IMR-90 (cell line): ENCODE measurements around the gene SIK2. TPM values are rescaled to one million over a fixed set of nuclear protein-coding genes. Genes with fewer than 3 reads are reported as not detected.

ENCODE experiments used
- ATAC-seq: fragments of 200-7000 bp; cut with Tn5 transposase; 2 replicates; pipeline ENCODE4 v1.9.1; 2020; ENCODE audit warnings: low read depth, mild to moderate bottlenecking, moderate library complexity
- BruUV-seq: library from RNA; stranded (reverse); fragments of 400-500 nt; replicated peaks from 2 replicates; lab custom pipeline; 2021; lab: Mats Ljungman, UMichigan
- CTCF ChIA-PET: fragments of 300-600 bp; formaldehyde crosslinking; extraction: SDS; loops from one replicate; lab custom pipeline; 2021; ENCODE audit warnings: antibody characterized with exemption; lab: Yijun Ruan, JAX
- POLR2A ChIA-PET: fragments of 300-600 bp; sonication (Branson Sonifier 250); formaldehyde crosslinking; loops from one replicate; lab custom pipeline; 2022; ENCODE audit warnings: antibody characterized with exemption; ENCODE audit not compliant: unreplicated experiment; lab: Charles Lee
- DNase-seq: peaks from one replicate; pipeline ENCODE4 v3.0.0; 2013
- H2AFZ ChIP-seq: replicated peaks from 2 replicates; pipeline ENCODE3; 2013; ENCODE audit warnings: low read length, mild to moderate bottlenecking; ENCODE audit not compliant: poor library complexity
- H2AK5ac ChIP-seq: 2 replicates; pipeline ENCODE4 v1.6.1; 2013; ENCODE audit warnings: low read depth, low read length, inconsistent platforms
- H2AK9ac ChIP-seq: replicated peaks from 2 replicates; pipeline ENCODE3; 2013; ENCODE audit warnings: mild to moderate bottlenecking, low read depth, low read length, moderate library complexity; ENCODE audit not compliant: poor library complexity
- H2BK120ac ChIP-seq: 2 replicates; pipeline ENCODE4 v1.6.1; 2013; ENCODE audit warnings: low read depth, low read length, inconsistent platforms
- H2BK15ac ChIP-seq: 3 replicates; pipeline ENCODE4 v1.6.1; 2013; ENCODE audit warnings: low read depth, low read length, inconsistent platforms
- H2BK20ac ChIP-seq: 2 replicates; pipeline ENCODE4 v1.6.1; 2013; ENCODE audit warnings: low read depth, mild to moderate bottlenecking, inconsistent platforms, low read length, moderate library complexity
- H2BK5ac ChIP-seq: 2 replicates; pipeline ENCODE4 v1.6.1; 2013; ENCODE audit warnings: mild to moderate bottlenecking, low read depth, low read length, inconsistent platforms; ENCODE audit not compliant: poor library complexity, severe bottlenecking
- H3K14ac ChIP-seq: replicated peaks from 2 replicates; pipeline ENCODE4 v1.6.1; 2013; ENCODE audit warnings: low read depth, low read length, inconsistent platforms
- H3K18ac ChIP-seq: 2 replicates; pipeline ENCODE4 v1.6.1; 2013; ENCODE audit warnings: low read depth, low read length, control low read depth
- H3K23ac ChIP-seq: 2 replicates; pipeline ENCODE4 v1.6.1; 2013; ENCODE audit warnings: low read depth, low read length, inconsistent platforms
- H3K27ac ChIP-seq: 2 replicates; pipeline ENCODE4 v1.5.1; 2013; ENCODE audit warnings: mild to moderate bottlenecking, control low read depth, low read length; ENCODE audit not compliant: insufficient read depth
- H3K27me3 ChIP-seq: 2 replicates; pipeline ENCODE4 v1.6.1; 2013; ENCODE audit warnings: low read length; ENCODE audit not compliant: control insufficient read depth, insufficient read depth
- H3K36me3 ChIP-seq: 2 replicates; pipeline ENCODE4 v1.6.1; 2013; ENCODE audit warnings: low read length, mixed read lengths; ENCODE audit not compliant: control insufficient read depth, insufficient read depth
- H3K4ac ChIP-seq: 2 replicates; pipeline ENCODE4 v1.6.1; 2013; ENCODE audit warnings: low read depth, low read length, inconsistent platforms
- H3K4me1 ChIP-seq: 2 replicates; pipeline ENCODE4 v1.6.1; 2013; ENCODE audit warnings: low read length, mixed read lengths; ENCODE audit not compliant: control insufficient read depth, insufficient read depth
- H3K4me2 ChIP-seq: 2 replicates; pipeline ENCODE4 v1.6.1; 2013; ENCODE audit warnings: low read depth, mild to moderate bottlenecking, control low read depth, low read length, moderate library complexity
- H3K4me3 ChIP-seq: 2 replicates; pipeline ENCODE4 v1.5.1; 2013; ENCODE audit warnings: low read depth, mild to moderate bottlenecking, control low read depth, low read length, moderate library complexity; ENCODE audit not compliant: insufficient read depth
- H3K56ac ChIP-seq: 2 replicates; pipeline ENCODE4 v1.6.1; 2013; ENCODE audit warnings: low read length, inconsistent platforms; ENCODE audit not compliant: insufficient read depth; ENCODE audit errors: extremely low read depth
- H3K79me1 ChIP-seq, 2 experiments: 2 replicates each; pipeline ENCODE4 v1.6.1; 2013; ENCODE audit warnings: low read length in 2 of 2, inconsistent platforms in 1 of 2, low read depth in 1 of 2
- H3K9ac ChIP-seq: 2 replicates; pipeline ENCODE4 v1.6.1; 2013; ENCODE audit warnings: low read depth, low read length, control low read depth
- H3K9me1 ChIP-seq: 2 replicates; pipeline ENCODE4 v1.6.1; 2013; ENCODE audit warnings: low read length, inconsistent platforms; ENCODE audit not compliant: insufficient read depth
- H3K9me3 ChIP-seq: 2 replicates; pipeline ENCODE4 v1.6.1; 2013; ENCODE audit warnings: low read length; ENCODE audit not compliant: control insufficient read depth, insufficient read depth
- H4K20me1 ChIP-seq: 2 replicates; pipeline ENCODE4 v1.6.1; 2013; ENCODE audit warnings: low read length, inconsistent platforms; ENCODE audit not compliant: insufficient read depth
- H4K5ac ChIP-seq: 2 replicates; pipeline ENCODE4 v1.6.1; 2013; ENCODE audit warnings: mild to moderate bottlenecking, low read depth, low read length, control low read depth
- H4K8ac ChIP-seq, 2 experiments: 2 replicates each; pipeline ENCODE4 v1.6.1; 2013; ENCODE audit warnings: low read depth in 2 of 2, low read length in 2 of 2, control low read depth in 1 of 2, inconsistent platforms in 1 of 2
- H4K91ac ChIP-seq: 2 replicates; pipeline ENCODE4 v1.6.1; 2013; ENCODE audit warnings: low read depth, low read length, inconsistent platforms; ENCODE audit not compliant: insufficient read depth
- RAD21 ChIP-seq: IDR thresholded peaks from 2 replicates; pipeline ENCODE4 v1.6.1; 2012; ENCODE audit warnings: low read length, improper control_type of control experiment
- RCOR1 ChIP-seq: IDR thresholded peaks from 2 replicates; pipeline ENCODE4 v1.6.1; 2012; ENCODE audit warnings: mild to moderate bottlenecking, low read length, improper control_type of control experiment; ENCODE audit not compliant: insufficient replicate concordance
- RFX5 ChIP-seq: IDR thresholded peaks from 2 replicates; pipeline ENCODE4 v1.8.0; 2012; ENCODE audit warnings: low read depth, mild to moderate bottlenecking, low read length, moderate library complexity
- WGBS, 2 experiments: methylation state at CpG; one replicate each; pipeline versions ENCODE4 v1.1.5 to v1.1.7; 2013; ENCODE audit warnings: missing lambda C conversion rate in 2 of 2; ENCODE audit not compliant: insufficient read length in 1 of 2; ENCODE audit errors: extremely low coverage in 2 of 2; 5-methylcytosine and 5-hydroxymethylcytosine counted together
- dilution Hi-C: fragments of 300-500 bp; cut with HindIII; formaldehyde crosslinking; loops from one replicate; pipeline ENCODE4 v1.14.3; 2018; ENCODE audit warnings: low sequenced_read_pairs; ENCODE audit not compliant: unreplicated experiment
- in situ Hi-C: fragments of 300-500 bp; cut with MboI; formaldehyde crosslinking; loops from 3 replicates; pipeline ENCODE4 v1.14.3; 2019; ENCODE audit warnings: low sequenced_read_pairs, inconsistent platforms, mixed read lengths
- intact Hi-C: fragments of 100-400 bp; cut with micrococcal nuclease; formaldehyde crosslinking; loops from 2 replicates; pipeline ENCODE4 v1.10.0; 2022
- polyA plus RNA-seq, 3 experiments: library from polyadenylated mRNA; depleted of rRNA; stranded (reverse); fragments of >200 nt; gene quantifications; 2 replicates each; pipeline ENCODE4 v1.2.3, GENCODE V29; 2012; ENCODE audit warnings: low replicate concordance in 1 of 3
- total RNA-seq: library from RNA; depleted of rRNA; stranded (reverse); fragments of >200 nt; gene quantifications from 2 replicates; pipeline ENCODE4 v1.2.3, GENCODE V29; 2012; rRNA removed
- TF ChIP-seq, protein P1 (sequence below): fragments of 150-350 bp; IDR thresholded peaks from 2 replicates; pipeline ENCODE4 v1.6.1; 2016; ENCODE audit warnings: low read depth, mild to moderate bottlenecking, low read length, moderate library complexity, borderline replicate concordance

SIK2 gene
- total and polyA plus RNA-seq, 2 of the 4 experiments (the other 2 are of a cell fraction) = 7.9 to 10.4 TPM

DNA sequence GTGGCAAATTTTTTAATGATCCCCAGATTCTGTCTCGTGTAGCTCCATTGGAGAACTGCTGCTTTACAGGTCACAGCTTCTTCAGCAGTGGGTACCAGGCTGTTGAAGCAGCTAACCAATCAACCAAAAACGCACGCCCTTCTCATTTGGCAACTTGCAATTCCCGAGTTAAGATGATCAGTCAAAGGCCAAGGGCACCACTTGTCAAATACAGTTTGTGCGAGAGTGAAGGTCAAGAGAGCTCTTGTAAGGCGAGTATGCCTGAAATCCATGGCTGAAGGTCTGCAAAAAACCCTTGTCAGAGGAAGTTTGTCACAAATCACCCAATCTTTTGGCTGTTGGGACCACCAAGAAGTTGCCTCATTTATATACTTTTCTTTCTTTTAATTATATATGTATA, 176.9 kb downstream of the SIK2 start:
- no TSS peak for BruUV-seq
- dilution Hi-C loops = no loop called here

More for the DNA sequence above, 176.9 kb downstream of the SIK2 start:
- Histone ChIP-seq H4K5ac (no peak overlapping the region), H3K9me1 (peaks cover 3% of the 10 kb centered on the region; the same call in 1 of the 2 replicates), H4K8ac (no peak overlapping the region; a peak in 1 of 4 replicates), H2BK15ac (no peak overlapping the region), H3K23ac (no peak overlapping the region), H4K20me1 (no peaks in the 10 kb centered on the region), H2AK9ac (no peak overlapping the region), H3K4me1 (peaks cover 4% of the 10 kb centered on the region), H3K14ac (0 out of 2 replicates have a peak overlapping the region, but pooled peaks have one; percentile 36), H2AK5ac (no peak overlapping the region), H3K18ac (no peak overlapping the region), H2BK5ac (no peak overlapping the region), H3K4ac (no peak overlapping the region), H4K91ac (no peak overlapping the region), H2BK120ac (no peak overlapping the region), H3K27me3 (no peaks in the 10 kb centered on the region), H2BK20ac (no peak overlapping the region), H3K9ac (no peak overlapping the region), H3K4me3 (no peak overlapping the region), H3K9me3 (no peaks in the 10 kb centered on the region), H2AFZ (no peak overlapping the region), H3K4me2 (no peak overlapping the region), H3K27ac (no peak overlapping the region), H3K36me3 (no peaks in the 10 kb centered on the region), H3K56ac (no peak overlapping the region), H3K79me1 (no peaks in the 10 kb centered on the region)
- ATAC-seq (no peak), DNase-seq (no peak)
- intact Hi-C loops (loop anchor here (5.0 kb wide), 2 partner anchors 82 to 327 kb away; no protein-coding TSS in a partner anchor), in situ Hi-C loops (loop anchor here (5.0 to 10.0 kb wide), 3 partner anchors 177 to 494 kb away; partner anchors contain the start of gene SIK2)
- TF ChIP-seq RCOR1 = no peak
- TF ChIP-seq RAD21 = no peak
- TF ChIP-seq, protein P1, sequence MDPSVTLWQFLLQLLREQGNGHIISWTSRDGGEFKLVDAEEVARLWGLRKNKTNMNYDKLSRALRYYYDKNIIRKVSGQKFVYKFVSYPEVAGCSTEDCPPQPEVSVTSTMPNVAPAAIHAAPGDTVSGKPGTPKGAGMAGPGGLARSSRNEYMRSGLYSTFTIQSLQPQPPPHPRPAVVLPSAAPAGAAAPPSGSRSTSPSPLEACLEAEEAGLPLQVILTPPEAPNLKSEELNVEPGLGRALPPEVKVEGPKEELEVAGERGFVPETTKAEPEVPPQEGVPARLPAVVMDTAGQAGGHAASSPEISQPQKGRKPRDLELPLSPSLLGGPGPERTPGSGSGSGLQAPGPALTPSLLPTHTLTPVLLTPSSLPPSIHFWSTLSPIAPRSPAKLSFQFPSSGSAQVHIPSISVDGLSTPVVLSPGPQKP = no peak
- no peak for TF ChIP-seq RFX5
- POLR2A ChIA-PET = no interaction called here
- WGBS, 2 experiments = 95% methylated on average over 3 of the region's 6 CpGs; no CpG with 5 or more reads in 1 of the 2 experiments
- CTCF ChIA-PET = no interaction called here

Other genes with a start within 250 kb of the SIK2 start
- gene POU2AF1, start 223.2 kb upstream of the SIK2 start, total RNA-seq = not detected in 2 replicates
- gene POU2AF1, start 223.2 kb upstream of the SIK2 start, polyA plus RNA-seq (2012; rRNA removed) = not detected in 2 replicates
- not detected in 2 replicates for gene BTG4, start 90.1 kb upstream of the SIK2 start, total RNA-seq
- not detected in 2 replicates for gene BTG4, start 90.1 kb upstream of the SIK2 start, polyA plus RNA-seq (2012; rRNA removed)
- gene HOATZ, start 87.7 kb upstream of the SIK2 start, total RNA-seq = not detected in 2 replicates
- gene HOATZ, start 87.7 kb upstream of the SIK2 start, polyA plus RNA-seq (2012; rRNA removed) = not detected in 2 replicates
- 92.5 and 111 TPM in 2 replicates for gene LAYN, start 61.7 kb upstream of the SIK2 start, total RNA-seq
- gene LAYN, start 61.7 kb upstream of the SIK2 start, polyA plus RNA-seq (2012; rRNA removed) = 95.1 and 118 TPM in 2 replicates
- gene PPP2R1B, start 163.9 kb downstream of the SIK2 start, total RNA-seq = 52.8 and 62.9 TPM in 2 replicates
- 22.4 and 23.0 TPM in 2 replicates for gene PPP2R1B, start 163.9 kb downstream of the SIK2 start, polyA plus RNA-seq (2012; rRNA removed)